Measurements from ENCODE around the gene SLC36A3. TPM values are rescaled to one million over a fixed set of nuclear protein-coding genes. Genes with fewer than 3 reads are reported as not detected.

SLC36A3 gene
- polyA plus RNA-seq, 1 experiment: not detected

DNA sequence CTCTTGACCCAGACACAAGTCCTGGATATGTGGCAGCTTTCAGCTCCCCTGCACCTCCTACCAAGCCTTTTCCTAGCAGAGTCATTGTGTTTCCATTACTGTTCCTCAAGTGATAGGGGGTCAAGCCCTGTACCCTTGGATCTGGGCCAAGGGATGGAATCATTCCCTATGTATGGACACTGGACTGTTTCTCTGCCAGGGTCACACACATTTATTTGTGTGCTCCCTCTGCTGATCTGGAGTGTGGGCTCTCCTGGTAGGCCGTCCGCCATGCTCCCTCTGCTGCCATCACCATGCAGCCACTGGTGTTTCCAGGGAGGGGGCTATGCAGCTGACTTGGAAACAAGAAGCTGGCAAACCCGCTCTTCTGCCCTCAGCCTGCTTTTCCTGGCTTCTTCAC lies 41.0 kb downstream of the SLC36A3 start:
- Histone ChIP-seq H3K9me3 (ENCODE audit: control insufficient read depth, insufficient read depth, low read length) (no peaks in the 10 kb centered on the region), H3K27me3 (ENCODE audit: control insufficient read depth, insufficient read depth, low read length) (no peaks in the 10 kb centered on the region), H3K27ac (ENCODE audit: low read depth, low read length) (no peak overlapping the region), H3K4me3 (ENCODE audit: low read depth, low read length) (no peak overlapping the region)
- no peak for DNase-seq (ENCODE audit: low read depth, low spot score)
- CTCF ChIA-PET: interaction anchor here (1.7 kb wide), 1 partner anchor 54 kb away, joined by 4 read pairs; no protein-coding TSS in a partner anchor
- POLR2A ChIA-PET: interaction anchor here (1.7 kb wide), 1 partner anchor 10 kb away, joined by 4 read pairs; the partner anchor contains the start of gene GM2A
- TF ChIP-seq, protein P1, sequence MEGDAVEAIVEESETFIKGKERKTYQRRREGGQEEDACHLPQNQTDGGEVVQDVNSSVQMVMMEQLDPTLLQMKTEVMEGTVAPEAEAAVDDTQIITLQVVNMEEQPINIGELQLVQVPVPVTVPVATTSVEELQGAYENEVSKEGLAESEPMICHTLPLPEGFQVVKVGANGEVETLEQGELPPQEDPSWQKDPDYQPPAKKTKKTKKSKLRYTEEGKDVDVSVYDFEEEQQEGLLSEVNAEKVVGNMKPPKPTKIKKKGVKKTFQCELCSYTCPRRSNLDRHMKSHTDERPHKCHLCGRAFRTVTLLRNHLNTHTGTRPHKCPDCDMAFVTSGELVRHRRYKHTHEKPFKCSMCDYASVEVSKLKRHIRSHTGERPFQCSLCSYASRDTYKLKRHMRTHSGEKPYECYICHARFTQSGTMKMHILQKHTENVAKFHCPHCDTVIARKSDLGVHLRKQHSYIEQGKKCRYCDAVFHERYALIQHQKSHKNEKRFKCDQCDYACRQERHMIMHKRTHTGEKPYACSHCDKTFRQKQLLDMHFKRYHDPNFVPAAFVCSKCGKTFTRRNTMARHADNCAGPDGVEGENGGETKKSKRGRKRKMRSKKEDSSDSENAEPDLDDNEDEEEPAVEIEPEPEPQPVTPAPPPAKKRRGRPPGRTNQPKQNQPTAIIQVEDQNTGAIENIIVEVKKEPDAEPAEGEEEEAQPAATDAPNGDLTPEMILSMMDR (IDR thresholded peaks at IDR 0.05; ENCODE audit: low read depth, low read length): no peak

DNA sequence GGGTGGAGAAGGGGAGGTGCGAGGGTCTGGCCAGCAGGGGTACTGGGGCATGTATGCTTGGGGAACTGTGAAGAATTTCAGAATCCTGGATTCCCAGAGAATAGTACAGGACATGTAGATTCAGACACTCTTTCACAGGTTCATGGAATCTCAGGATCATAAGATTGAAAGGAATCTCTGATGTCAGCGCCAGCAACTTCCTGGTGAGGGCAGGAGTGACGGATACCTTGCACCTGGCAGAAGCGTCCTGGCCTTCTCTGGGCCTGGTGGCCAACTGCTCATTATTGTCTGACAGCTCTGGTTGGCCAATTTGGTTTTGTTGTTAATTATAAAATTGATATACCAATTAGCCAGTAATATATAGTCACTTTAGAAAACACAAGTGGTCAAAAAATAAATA lies 43.6 kb downstream of the SLC36A3 start:
- Histone ChIP-seq H3K4me3 (ENCODE audit: low read depth, low read length) (no peak overlapping the region), H3K27me3 (ENCODE audit: control insufficient read depth, insufficient read depth, low read length) (no peaks in the 10 kb centered on the region), H3K9me3 (ENCODE audit: control insufficient read depth, insufficient read depth, low read length) (no peaks in the 10 kb centered on the region), H3K27ac (ENCODE audit: low read depth, low read length) (no peak overlapping the region)
- ChIA-PET CTCF (no interaction called here), POLR2A (no interaction called here)
- TF ChIP-seq, protein P1 (IDR thresholded peaks at IDR 0.05; ENCODE audit: low read depth, low read length): no peak
- no peak for DNase-seq (ENCODE audit: low read depth, low spot score)

DNA sequence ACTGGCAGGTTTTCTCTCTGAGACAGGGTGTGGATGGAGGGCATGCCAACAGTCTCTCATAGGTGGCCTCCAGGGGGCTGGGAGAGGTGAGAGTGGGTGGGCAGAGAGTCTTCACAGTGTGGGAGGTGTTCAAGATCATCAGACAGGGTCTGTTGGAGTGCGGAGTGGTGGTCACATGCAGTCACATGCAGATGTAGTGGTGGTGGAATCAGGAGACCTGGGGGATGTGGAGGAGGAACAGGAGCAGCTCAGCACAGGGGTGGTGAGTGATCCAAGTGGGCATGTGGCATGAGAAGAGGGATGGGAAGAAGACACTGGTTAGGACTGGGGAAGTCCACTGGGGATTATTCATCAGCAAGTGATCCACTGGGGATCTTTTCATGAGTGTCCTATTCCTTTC lies 44.8 kb downstream of the SLC36A3 start:
- TF ChIP-seq, protein P1 (IDR thresholded peaks at IDR 0.05; ENCODE audit: low read depth, low read length): no peak
- no peaks in the 10 kb centered on the region for H3K27me3 ChIP-seq (ENCODE audit: control insufficient read depth, insufficient read depth, low read length)
- DNase-seq (ENCODE audit: low read depth, low spot score): no peak
- ChIA-PET CTCF (no interaction called here), POLR2A (no interaction called here)
- H3K27ac ChIP-seq (ENCODE audit: low read depth, low read length): no peak overlapping the region
- H3K4me3 ChIP-seq (ENCODE audit: low read depth, low read length): no peak overlapping the region
- H3K9me3 ChIP-seq (ENCODE audit: control insufficient read depth, insufficient read depth, low read length): no peaks in the 10 kb centered on the region

DNA sequence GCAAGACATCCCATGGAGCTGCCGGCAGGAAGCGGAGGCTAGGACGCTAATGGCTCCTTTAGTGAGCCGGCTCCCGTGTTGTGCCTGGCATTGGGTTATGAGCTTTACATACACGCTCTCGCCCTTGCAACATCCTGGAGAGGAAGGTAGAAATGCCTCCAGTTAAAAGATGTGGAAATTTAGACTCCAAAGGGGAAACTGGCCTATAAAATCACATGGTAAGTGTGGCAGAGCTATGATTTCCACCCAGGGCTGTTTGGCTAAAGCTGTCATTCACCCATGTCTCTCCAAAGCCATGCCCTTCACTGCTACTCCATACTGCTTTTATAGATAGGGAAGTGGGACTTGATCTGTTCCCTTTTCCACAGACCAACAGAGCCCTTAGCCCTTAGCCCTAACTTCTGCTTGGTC lies 45.4 kb downstream of the SLC36A3 start:
- H3K27me3 ChIP-seq (ENCODE audit: control insufficient read depth, insufficient read depth, low read length): no peaks in the 10 kb centered on the region
- no peak overlapping the region for H3K4me3 ChIP-seq (ENCODE audit: low read depth, low read length)
- CTCF ChIA-PET: interaction anchor here (0.7 kb wide), 1 partner anchor 58 kb away, joined by 6 read pairs; no protein-coding TSS in a partner anchor
- H3K27ac ChIP-seq (ENCODE audit: low read depth, low read length): no peak overlapping the region
- no peak for DNase-seq (ENCODE audit: low read depth, low spot score)
- POLR2A ChIA-PET: no interaction called here
- TF ChIP-seq, protein P1 (IDR thresholded peaks at IDR 0.05; ENCODE audit: low read depth, low read length): no peak
- no peaks in the 10 kb centered on the region for H3K9me3 ChIP-seq (ENCODE audit: control insufficient read depth, insufficient read depth, low read length)

DNA sequence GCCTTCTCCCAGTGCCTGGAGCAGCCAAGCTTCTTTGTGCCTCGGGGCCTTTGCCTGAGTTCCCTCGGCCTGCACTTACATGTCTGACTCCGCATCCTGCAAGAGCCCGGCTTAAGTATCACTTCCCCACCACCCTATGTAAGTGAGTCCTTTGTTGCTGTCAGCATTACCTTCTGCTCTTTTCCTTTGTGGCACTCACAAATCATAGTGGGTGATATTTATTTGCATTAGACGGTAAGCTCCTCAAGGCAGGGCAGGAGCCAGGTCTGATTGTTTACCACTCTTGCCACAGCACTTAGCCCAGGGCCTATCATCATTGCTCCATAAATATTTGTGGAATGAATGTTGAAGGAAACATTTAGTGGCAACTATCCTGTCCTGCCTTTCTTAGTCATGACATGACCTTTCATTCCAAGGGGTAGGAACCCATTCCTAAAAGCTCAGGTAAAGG lies 45.8 kb downstream of the SLC36A3 start:
- CTCF ChIA-PET: interaction anchor here (0.7 kb wide), 1 partner anchor 59 kb away, joined by 6 read pairs; no protein-coding TSS in a partner anchor
- no peak for DNase-seq (ENCODE audit: low read depth, low spot score)
- POLR2A ChIA-PET: interaction anchor here (0.5 kb wide), 1 partner anchor 14 kb away, joined by 3 read pairs; no protein-coding TSS in a partner anchor
- TF ChIP-seq, protein P1 (IDR thresholded peaks at IDR 0.05; ENCODE audit: low read depth, low read length): no peak
- H3K27ac ChIP-seq (ENCODE audit: low read depth, low read length): no peak overlapping the region
- no peaks in the 10 kb centered on the region for H3K27me3 ChIP-seq (ENCODE audit: control insufficient read depth, insufficient read depth, low read length)
- no peak overlapping the region for H3K4me3 ChIP-seq (ENCODE audit: low read depth, low read length)
- no peaks in the 10 kb centered on the region for H3K9me3 ChIP-seq (ENCODE audit: control insufficient read depth, insufficient read depth, low read length)
